Common myeloid progenitor, CD34-positive (primary cell): Measurements from ENCODE around the gene TTR.

Experiments
- CTCF ChIA-PET: fragments of 350-600 bp; sonication (Branson Sonifier 250); formaldehyde crosslinking; loops from one replicate; lab custom pipeline; 2021; ENCODE audit warnings: antibody characterized with exemption; lab: Charles Lee
- POLR2A ChIA-PET: fragments of 350-600 bp; sonication (Branson Sonifier 250); formaldehyde crosslinking; loops from one replicate; lab custom pipeline; 2021; ENCODE audit warnings: antibody characterized with exemption; lab: Charles Lee
- DNase-seq, 3 donors: peaks; one replicate each; pipeline versions ENCODE4 v3.0.0 to v3.0.0-alpha.2; 2013
- H3K27ac ChIP-seq, 2 experiments: 1 replicate in 1 of 2; 2 replicates in 1 of 2; pipeline ENCODE4 v1.7.0; 2013; ENCODE audit warnings: inconsistent platforms in 2 of 2, low read length in 2 of 2, mild to moderate bottlenecking in 2 of 2, low read depth in 1 of 2, moderate library complexity in 1 of 2; ENCODE audit not compliant: severe bottlenecking in 2 of 2, insufficient read depth in 1 of 2, poor library complexity in 1 of 2
- H3K27me3 ChIP-seq, 5 experiments: replicated peaks in 2 of 5; 1 replicate in 3 of 5; 2 replicates in 2 of 5; pipeline versions ENCODE4 v1.6.1 to v1.7.0; 2013; ENCODE audit warnings: low read length in 4 of 5, mild to moderate bottlenecking in 2 of 5, moderate library complexity in 2 of 5, inconsistent platforms in 1 of 5; ENCODE audit not compliant: insufficient read depth in 5 of 5, control insufficient read depth in 4 of 5
- H3K36me3 ChIP-seq, 4 experiments: 1 replicate in 2 of 4; 2 replicates in 2 of 4; pipeline versions ENCODE4 v1.6.1 to v1.7.0; 2013; ENCODE audit warnings: low read length in 3 of 4, control low read depth in 1 of 4, mild to moderate bottlenecking in 1 of 4; ENCODE audit not compliant: control insufficient read depth in 4 of 4, insufficient read depth in 4 of 4
- H3K4me1 ChIP-seq, 4 experiments: 1 replicate in 3 of 4; 2 replicates in 1 of 4; pipeline versions ENCODE4 v1.6.1 to v1.7.1; 2013; ENCODE audit warnings: low read length in 3 of 4, mild to moderate bottlenecking in 3 of 4, control low read depth in 1 of 4, inconsistent platforms in 1 of 4, moderate library complexity in 1 of 4; ENCODE audit not compliant: control insufficient read depth in 4 of 4, insufficient read depth in 4 of 4; ENCODE audit errors: control extremely low read depth in 1 of 4
- H3K4me3 ChIP-seq, 7 experiments: 1 replicate in 4 of 7; 2 replicates in 3 of 7; pipeline versions ENCODE4 v1.5.1 to v1.7.0; 2013; ENCODE audit warnings: mild to moderate bottlenecking in 7 of 7, low read length in 6 of 7, moderate library complexity in 6 of 7, inconsistent platforms in 2 of 7, low read depth in 2 of 7, control low read depth in 1 of 7; ENCODE audit not compliant: insufficient read depth in 4 of 7, control insufficient read depth in 1 of 7; ENCODE audit errors: extremely low read depth in 1 of 7
- H3K9me3 ChIP-seq, 5 experiments: 1 replicate in 4 of 5; 2 replicates in 1 of 5; pipeline versions ENCODE4 v1.6.1 to v1.7.1; 2013; ENCODE audit warnings: low read length in 4 of 5, mild to moderate bottlenecking in 2 of 5, inconsistent platforms in 1 of 5, low read depth in 1 of 5, moderate library complexity in 1 of 5; ENCODE audit not compliant: control insufficient read depth in 4 of 5, insufficient read depth in 2 of 5; ENCODE audit errors: control extremely low read depth in 1 of 5
- WGBS: methylation state at CpG from one replicate; pipeline ENCODE4 v1.1.5; 2013; ENCODE audit not compliant: insufficient coverage; 5-methylcytosine and 5-hydroxymethylcytosine counted together

TTR gene

GRCh38 chr18:31609886-31610285 is 18.2 kb downstream of the TTR start:
- Histone ChIP-seq H3K9me3 (no peaks in the 10 kb centered on the region), H3K27ac (no peak overlapping the region), H3K27me3 (no peaks in the 10 kb centered on the region), H3K4me3 (no peak overlapping the region), H3K4me1 (peaks cover 2 to 13% (median 6%) of the 10 kb centered on the region in 4 experiments), H3K36me3 (no peaks in the 10 kb centered on the region)
- POLR2A ChIA-PET: no interaction called here
- DNase-seq: no peak
- WGBS: 90% methylated on average over 2 of the region's 2 CpGs
- CTCF ChIA-PET: interaction anchor here (1.0 to 2.3 kb wide), 9 partner anchors 11 to 113 kb away, joined by 3 to 6 read pairs (median 5); no protein-coding TSS in a partner anchor

DNA sequence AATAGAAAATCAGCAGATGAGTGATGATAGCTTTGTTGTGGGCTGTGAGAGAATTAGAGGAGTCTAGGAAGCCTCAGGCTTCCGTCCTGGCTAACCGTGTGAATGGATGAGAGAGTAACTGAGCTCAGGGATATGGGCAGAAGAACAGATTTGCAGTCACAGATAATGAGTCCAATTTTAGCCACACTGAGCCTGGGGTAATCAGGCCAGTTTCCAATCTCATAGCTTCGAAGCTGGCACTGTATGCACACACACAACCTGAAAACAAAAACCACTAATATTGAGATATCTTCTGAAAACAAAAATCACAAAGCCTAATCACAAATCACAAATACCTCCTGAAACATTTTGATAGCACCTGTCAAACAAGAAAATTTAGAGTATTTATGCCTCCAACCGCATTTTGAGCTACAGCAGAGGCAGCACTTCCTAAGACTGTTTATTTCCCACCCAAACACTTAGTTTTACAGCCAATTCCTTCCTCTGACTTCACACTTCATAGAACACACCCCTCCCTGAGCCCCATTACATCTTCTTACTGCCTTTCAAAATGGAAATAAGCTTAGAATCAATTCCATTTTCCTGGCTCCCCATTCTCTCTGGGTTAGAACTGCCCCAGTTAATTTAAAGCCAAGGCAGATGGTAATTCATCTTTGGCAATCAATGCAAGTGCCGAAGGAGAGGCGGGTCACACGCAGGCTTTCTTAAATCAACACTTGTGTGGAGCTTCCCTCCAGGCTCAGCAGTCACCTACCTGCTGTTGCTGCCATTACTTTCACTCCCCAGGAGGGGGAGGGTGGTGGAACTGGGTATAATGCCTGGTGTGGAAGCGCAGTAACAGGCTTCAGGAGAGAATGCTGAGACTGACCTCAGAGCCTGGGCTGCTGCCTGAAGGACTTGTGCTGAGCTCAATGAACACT is 18.9 kb downstream of the TTR start:
- Histone ChIP-seq H3K36me3 (no peaks in the 10 kb centered on the region), H3K4me1 (peaks cover 2 to 13% (median 6%) of the 10 kb centered on the region in 4 experiments), H3K27me3 (no peaks in the 10 kb centered on the region), H3K27ac (no peak overlapping the region), H3K4me3 (no peak overlapping the region), H3K9me3 (no peaks in the 10 kb centered on the region)
- 47% methylated on average over 6 of the region's 8 CpGs for WGBS
- CTCF ChIA-PET: interaction anchor here (0.7 to 2.3 kb wide), 19 partner anchors 9 to 210 kb away, joined by 3 to 7 read pairs (median 4); no protein-coding TSS in a partner anchor
- DNase-seq: peak; percentile 45 to 57 (median 55)
- POLR2A ChIA-PET: interaction anchor here (0.5 to 0.8 kb wide), 2 partner anchors 107 to 158 kb away, joined by 3 to 4 read pairs; no protein-coding TSS in a partner anchor

DNA sequence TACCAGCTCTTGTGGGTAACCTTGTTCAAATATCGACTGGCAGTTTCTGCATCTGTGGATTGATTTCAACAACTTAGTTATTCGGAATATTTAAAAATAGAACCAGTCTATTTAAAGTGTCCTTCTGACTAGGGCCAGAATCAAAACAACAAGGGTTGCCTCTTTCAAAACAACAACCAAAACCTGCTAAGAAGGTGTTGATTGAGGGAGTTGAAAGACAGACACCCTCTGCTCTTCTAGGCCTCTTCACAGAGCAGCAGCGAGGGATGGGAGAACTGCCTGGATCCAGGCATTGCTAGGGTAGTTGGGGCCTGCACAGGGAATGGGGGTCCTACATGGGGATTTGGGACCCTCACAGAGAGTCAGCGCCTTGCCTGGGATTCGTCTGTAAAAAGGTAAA is 19.8 kb downstream of the TTR start:
- no peak overlapping the region for H3K27ac ChIP-seq
- H3K4me1 ChIP-seq: peaks cover 2 to 13% (median 7%) of the 10 kb centered on the region in 4 experiments
- CTCF ChIA-PET: interaction anchor here (0.7 to 2.3 kb wide), 13 partner anchors 8 to 209 kb away, joined by 3 to 7 read pairs (median 3); no protein-coding TSS in a partner anchor
- POLR2A ChIA-PET: no interaction called here
- 100% methylated on average over 1 of the region's 5 CpGs for WGBS
- H3K36me3 ChIP-seq: no peaks in the 10 kb centered on the region
- H3K27me3 ChIP-seq: no peaks in the 10 kb centered on the region
- H3K9me3 ChIP-seq: no peaks in the 10 kb centered on the region
- H3K4me3 ChIP-seq: no peak overlapping the region
- no peak for DNase-seq

- DNase-seq: no peak
- POLR2A ChIA-PET: no interaction called here
- 90% methylated on average over 4 of the region's 6 CpGs for WGBS
- Histone ChIP-seq H3K4me1 (peaks cover 2 to 19% (median 9%) of the 10 kb centered on the region in 4 experiments), H3K27me3 (no peaks in the 10 kb centered on the region), H3K4me3 (no peak overlapping the region), H3K27ac (no peak overlapping the region), H3K9me3 (no peaks in the 10 kb centered on the region), H3K36me3 (no peaks in the 10 kb centered on the region)
- CTCF ChIA-PET: interaction anchor here (1.1 to 2.3 kb wide), 6 partner anchors 19 to 130 kb away, joined by 3 to 7 read pairs (median 4); no protein-coding TSS in a partner anchor
These were observed 20.4 kb downstream of the TTR start for GRCh38 chr18:31612124-31612523.

GRCh38 chr18:31614044-31614443 is 22.4 kb downstream of the TTR start:
- Histone ChIP-seq H3K4me3 (no peak overlapping the region), H3K4me1 (peaks cover 2 to 24% (median 9%) of the 10 kb centered on the region in 4 experiments), H3K9me3 (no peaks in the 10 kb centered on the region), H3K27me3 (no peaks in the 10 kb centered on the region), H3K36me3 (peaks cover 0 to 3% (median 0%) of the 10 kb centered on the region in 4 experiments), H3K27ac (no peak overlapping the region)
- CTCF ChIA-PET: interaction anchor here (0.6 to 1.6 kb wide), 3 partner anchors 14 to 102 kb away, joined by 4 to 7 read pairs (median 4); no protein-coding TSS in a partner anchor
- DNase-seq: no peak
- WGBS: 100% methylated on average over 1 of the region's 2 CpGs
- POLR2A ChIA-PET: no interaction called here

GRCh38 chr18:31616586-31616985 is 24.9 kb downstream of the TTR start:
- WGBS: 100% methylated on average over 1 of the region's 4 CpGs
- ChIA-PET POLR2A (no interaction called here), CTCF (no interaction called here)
- no peak for DNase-seq
- H3K9me3 ChIP-seq: no peaks in the 10 kb centered on the region
- H3K36me3 ChIP-seq: peaks cover 0 to 7% (median 2%) of the 10 kb centered on the region in 4 experiments
- peaks cover 0 to 11% (median 3%) of the 10 kb centered on the region in 4 experiments for H3K4me1 ChIP-seq
- H3K4me3 ChIP-seq: no peak overlapping the region
- H3K27me3 ChIP-seq: no peaks in the 10 kb centered on the region
- peak overlapping the region in 1 of 2 experiments; percentile 82 for H3K27ac ChIP-seq
